GM18861 (cell line): ENCODE data around the gene GRM3.

Experiments used
- ATAC-seq: cut with Tn5 transposase; IDR thresholded peaks from one replicate; pipeline ENCODE4 v1.9.1; 2021; ENCODE audit not compliant: unreplicated experiment

Gene GRM3

DNA sequence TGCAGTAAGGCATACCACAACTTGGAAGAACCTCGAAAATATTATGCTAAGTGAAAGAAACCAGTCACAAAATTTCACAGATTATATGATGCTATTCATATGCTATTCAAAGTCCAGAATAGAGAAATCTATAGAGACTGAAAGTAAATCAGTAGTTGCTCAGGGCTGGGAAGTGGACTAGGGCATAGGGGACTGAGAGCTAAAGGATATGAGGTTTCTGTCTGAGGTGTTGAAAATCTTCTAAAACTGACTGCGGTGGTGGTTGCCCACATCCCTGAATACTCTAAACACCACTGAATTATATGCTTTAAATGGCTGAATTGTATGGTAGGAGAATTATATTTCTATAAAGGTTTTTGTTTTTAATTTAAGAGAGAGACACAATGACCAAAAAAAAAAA is 254.5 kb downstream of the GRM3 start:
- ATAC-seq: no peak

DNA sequence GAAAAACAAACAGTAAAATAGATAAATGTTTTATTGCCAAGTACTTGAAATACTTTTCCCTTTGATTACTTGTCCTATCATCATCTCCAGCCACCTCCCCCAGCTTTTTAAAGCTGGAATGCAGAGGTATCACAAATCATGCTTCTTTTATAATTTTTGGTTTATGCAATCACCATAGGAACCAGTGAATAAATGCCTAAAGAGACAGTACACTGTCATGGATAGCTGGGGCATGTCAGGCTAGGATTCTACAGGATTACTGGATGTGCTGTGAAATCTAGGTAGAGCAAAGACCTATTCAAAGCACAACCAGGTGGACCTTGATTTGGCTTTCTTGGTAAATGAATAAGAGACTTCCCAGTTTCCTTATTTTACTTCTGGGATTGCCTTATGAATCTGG is 257.2 kb downstream of the GRM3 start:
- ATAC-seq: no peak

DNA sequence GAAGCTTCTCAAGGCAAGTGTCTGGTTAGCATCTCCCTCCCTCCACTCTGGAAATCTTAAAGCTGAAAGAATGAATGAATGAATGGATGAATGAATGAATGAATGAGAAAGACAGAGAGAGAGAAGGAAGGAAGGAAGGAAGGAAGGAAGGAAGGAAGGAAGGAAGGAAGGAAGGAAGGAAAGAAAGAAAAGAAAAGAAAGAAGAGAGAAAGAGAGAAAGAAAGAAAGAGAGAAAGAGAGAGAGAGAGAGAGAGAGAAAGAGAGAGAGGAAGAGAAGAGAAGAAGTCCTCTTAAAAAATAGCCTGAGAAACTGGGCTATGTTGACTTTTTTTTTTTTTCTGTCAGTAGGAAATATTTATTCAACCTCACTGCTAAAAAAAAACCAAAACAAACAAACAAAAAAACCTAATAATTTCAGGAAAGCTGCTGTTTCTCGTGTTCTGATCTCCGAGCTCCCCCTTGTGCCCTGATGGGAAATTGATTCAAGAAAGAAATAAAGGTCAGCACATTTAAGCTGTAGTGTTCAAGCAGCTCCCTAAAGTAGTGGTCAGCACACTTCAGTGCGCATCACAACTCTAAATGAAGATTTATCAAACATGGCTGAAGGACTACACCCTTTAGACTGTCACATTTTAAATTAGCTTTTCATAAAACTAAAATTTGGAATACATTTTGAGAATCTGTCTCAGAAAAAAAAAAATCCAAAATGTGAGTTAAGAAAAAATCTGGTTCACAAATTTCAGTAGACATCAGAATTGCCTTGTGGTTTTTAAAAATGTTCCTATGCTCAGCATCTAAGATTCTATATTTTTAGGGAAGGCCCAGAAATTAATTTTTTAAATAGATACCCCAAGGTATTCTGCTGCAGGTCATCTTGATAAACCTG is 261.5 kb downstream of the GRM3 start:
- no peak for ATAC-seq

DNA sequence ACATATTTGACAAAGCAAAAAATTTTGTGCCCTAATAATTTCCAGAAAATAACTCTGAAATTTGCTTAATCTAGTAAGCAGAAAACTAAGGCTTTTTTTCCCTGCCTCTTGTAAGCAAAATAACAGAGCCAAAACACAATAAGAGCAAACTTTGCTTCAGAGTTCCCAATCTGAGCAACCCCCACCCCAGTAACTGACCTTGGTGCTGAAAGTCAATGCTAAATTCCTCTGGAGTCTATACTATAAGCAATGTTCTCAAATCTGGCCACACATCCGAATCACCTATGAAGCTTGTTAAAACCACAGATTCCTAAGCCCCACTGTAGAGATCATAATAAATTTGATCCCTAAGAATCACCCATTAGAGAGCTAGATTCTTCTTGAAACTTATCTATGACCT is 265.2 kb downstream of the GRM3 start:
- ATAC-seq: no peak

DNA sequence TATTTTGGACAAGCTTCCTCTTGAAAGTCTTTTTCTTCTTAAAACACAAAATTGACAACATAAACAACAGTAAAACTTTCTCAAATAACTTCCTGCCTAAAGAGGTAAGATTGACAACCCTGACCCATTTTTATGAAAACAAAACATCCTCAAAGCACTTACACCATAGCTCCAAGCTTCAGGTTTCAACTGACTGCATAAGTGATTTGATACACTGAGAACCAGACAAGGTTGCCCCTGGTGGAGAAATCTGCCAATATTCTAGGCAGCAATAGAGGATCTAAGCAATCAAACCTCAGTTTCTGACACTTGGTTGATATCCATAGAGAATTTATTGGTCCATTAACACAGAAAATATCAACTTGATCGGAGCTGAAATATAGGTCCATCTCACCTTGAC is 267.9 kb downstream of the GRM3 start:
- no peak for ATAC-seq

DNA sequence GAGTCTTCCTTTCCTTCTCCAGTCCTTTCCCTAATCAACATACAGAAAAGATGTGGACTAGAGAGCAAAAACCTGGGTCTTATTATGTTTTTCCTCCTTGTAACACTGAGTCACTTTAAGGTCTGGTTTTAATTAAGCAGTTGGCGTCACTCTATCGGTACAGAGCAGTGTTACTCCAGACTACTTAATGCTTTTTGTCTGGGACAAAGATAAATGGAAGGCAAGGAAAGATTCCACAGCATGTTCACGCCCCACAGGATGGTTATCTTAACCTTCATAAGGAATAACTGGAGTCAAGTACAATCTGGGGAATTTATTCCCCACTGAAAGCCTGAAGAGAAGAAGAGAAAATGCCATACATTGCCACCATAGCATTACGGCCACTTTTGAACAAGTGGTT is 270.0 kb downstream of the GRM3 start:
- ATAC-seq: no peak
